GM21529 (cell line): ENCODE measurements around the gene ROBO2.

Experiments used
- ATAC-seq: cut with Tn5 transposase; IDR thresholded peaks from one replicate; pipeline ENCODE4 v1.9.1; 2021; ENCODE audit not compliant: unreplicated experiment

Gene ROBO2

GRCh38 chr3:77254967-77255831, 215.3 kb downstream of the ROBO2 start:
- ATAC-seq = peak; percentile 81

GRCh38 chr3:77256584-77257503, 216.9 kb downstream of the ROBO2 start:
- no peak for ATAC-seq

GRCh38 chr3:77259694-77260093, 219.8 kb downstream of the ROBO2 start:
- no peak for ATAC-seq

GRCh38 chr3:77262361-77262760, 222.5 kb downstream of the ROBO2 start:
- no peak for ATAC-seq

GRCh38 chr3:77267589-77267988, 227.7 kb downstream of the ROBO2 start:
- no peak for ATAC-seq

- ATAC-seq = no peak
Observed at GRCh38 chr3:77271306-77271705, 231.4 kb downstream of the ROBO2 start.

- no peak for ATAC-seq
Observed at GRCh38 chr3:77271711-77272110, 231.8 kb downstream of the ROBO2 start.

GRCh38 chr3:77279276-77279675, 239.4 kb downstream of the ROBO2 start:
- ATAC-seq = no peak

GRCh38 chr3:77281721-77282120, 241.8 kb downstream of the ROBO2 start:
- ATAC-seq = no peak

GRCh38 chr3:77283108-77283507, 243.2 kb downstream of the ROBO2 start:
- ATAC-seq = no peak

- ATAC-seq = no peak
Observed at GRCh38 chr3:77288348-77288747, 248.4 kb downstream of the ROBO2 start.

- ATAC-seq = no peak
Observed at GRCh38 chr3:77296527-77296926, 256.6 kb downstream of the ROBO2 start.

- ATAC-seq = no peak
Observed at GRCh38 chr3:77298417-77298816, 258.5 kb downstream of the ROBO2 start.

GRCh38 chr3:77303955-77304699, 264.2 kb downstream of the ROBO2 start:
- no peak for ATAC-seq

GRCh38 chr3:77304700-77305021, 264.8 kb downstream of the ROBO2 start:
- no peak for ATAC-seq

- ATAC-seq = no peak
Observed at GRCh38 chr3:77309460-77309859, 269.6 kb downstream of the ROBO2 start.

GRCh38 chr3:77313843-77314242, 273.9 kb downstream of the ROBO2 start:
- ATAC-seq = no peak

GRCh38 chr3:77319711-77320110, 279.8 kb downstream of the ROBO2 start:
- ATAC-seq = no peak

- ATAC-seq = no peak
Observed at GRCh38 chr3:77320514-77320913, 280.6 kb downstream of the ROBO2 start.

- no peak for ATAC-seq
Observed at GRCh38 chr3:77321646-77322045, 281.7 kb downstream of the ROBO2 start.

- no peak for ATAC-seq
Observed at GRCh38 chr3:77323626-77324025, 283.7 kb downstream of the ROBO2 start.
